Measurements from ENCODE around the gene BRME1. TPM values are rescaled to one million over a fixed set of nuclear protein-coding genes. Genes with fewer than 3 reads are reported as not detected.

The BRME1 gene
- polyA plus RNA-seq, 1 experiment: 0.94 TPM

GRCh38 chr19:13931391-13932148 is 25.7 kb upstream of the BRME1 start:
- ChIA-PET CTCF (interaction anchor here (1.2 kb wide), 1 partner anchor 10 kb away, joined by 3 read pairs; no protein-coding TSS in a partner anchor), POLR2A (interaction anchor here (0.6 kb wide), 1 partner anchor 21 kb away, joined by 4 read pairs; the partner anchor contains the start of gene DCAF15)
- H3K36me3 ChIP-seq (ENCODE audit: control insufficient read depth, insufficient read depth, low read length): peaks cover 22% of the 10 kb centered on the region
- no peaks in the 10 kb centered on the region for H3K27me3 ChIP-seq (ENCODE audit: control insufficient read depth, insufficient read depth, low read length)
- no peak overlapping the region for H3K4me3 ChIP-seq (ENCODE audit: low read depth, low read length)
- DNase-seq (ENCODE audit: low read depth): no peak
- no peak for TF ChIP-seq CTCF (IDR thresholded peaks at IDR 0.05; ENCODE audit: insufficient read depth, low read depth, low read length)

- POLR2A ChIA-PET: no interaction called here
- no peak for TF ChIP-seq CTCF (IDR thresholded peaks at IDR 0.05; ENCODE audit: insufficient read depth, low read depth, low read length)
Observed at GRCh38 chr19:13930402-13930801, 24.5 kb upstream of the BRME1 start.

GRCh38 chr19:13929956-13930355 is 24.0 kb upstream of the BRME1 start:
- ChIA-PET CTCF (interaction anchor here (1.4 kb wide), 1 partner anchor 49 kb away, joined by 4 read pairs; no protein-coding TSS in a partner anchor), POLR2A (no interaction called here)
- H3K27me3 ChIP-seq (ENCODE audit: control insufficient read depth, insufficient read depth, low read length): no peaks in the 10 kb centered on the region
- TF ChIP-seq CTCF (IDR thresholded peaks at IDR 0.05; ENCODE audit: insufficient read depth, low read depth, low read length): no peak
- peaks cover 27% of the 10 kb centered on the region for H3K36me3 ChIP-seq (ENCODE audit: control insufficient read depth, insufficient read depth, low read length)
- no peak for DNase-seq (ENCODE audit: low read depth)
- no peak overlapping the region for H3K4me3 ChIP-seq (ENCODE audit: low read depth, low read length)

More at GRCh38 chr19:13930402-13930801, 24.5 kb upstream of the BRME1 start:
- DNase-seq (ENCODE audit: low read depth): no peak
- no peak overlapping the region for H3K4me3 ChIP-seq (ENCODE audit: low read depth, low read length)
- CTCF ChIA-PET: no interaction called here
- no peaks in the 10 kb centered on the region for H3K27me3 ChIP-seq (ENCODE audit: control insufficient read depth, insufficient read depth, low read length)
- H3K36me3 ChIP-seq (ENCODE audit: control insufficient read depth, insufficient read depth, low read length): peaks cover 27% of the 10 kb centered on the region

GRCh38 chr19:13929340-13929739 is 23.4 kb upstream of the BRME1 start:
- ChIA-PET CTCF (interaction anchor here (1.4 kb wide), 1 partner anchor 48 kb away, joined by 4 read pairs; no protein-coding TSS in a partner anchor), POLR2A (no interaction called here)
- peaks cover 24% of the 10 kb centered on the region for H3K36me3 ChIP-seq (ENCODE audit: control insufficient read depth, insufficient read depth, low read length)
- no peak for TF ChIP-seq CTCF (IDR thresholded peaks at IDR 0.05; ENCODE audit: insufficient read depth, low read depth, low read length)
- no peaks in the 10 kb centered on the region for H3K27me3 ChIP-seq (ENCODE audit: control insufficient read depth, insufficient read depth, low read length)
- H3K4me3 ChIP-seq (ENCODE audit: low read depth, low read length): no peak overlapping the region
- no peak for DNase-seq (ENCODE audit: low read depth)

- no peak for TF ChIP-seq CTCF (IDR thresholded peaks at IDR 0.05; ENCODE audit: insufficient read depth, low read depth, low read length)
- peaks cover 27% of the 10 kb centered on the region for H3K36me3 ChIP-seq (ENCODE audit: control insufficient read depth, insufficient read depth, low read length)
- no peaks in the 10 kb centered on the region for H3K27me3 ChIP-seq (ENCODE audit: control insufficient read depth, insufficient read depth, low read length)
- ChIA-PET CTCF (interaction anchor here (1.4 kb wide), 1 partner anchor 10 kb away, joined by 7 read pairs; no protein-coding TSS in a partner anchor), POLR2A (no interaction called here)
- no peak overlapping the region for H3K4me3 ChIP-seq (ENCODE audit: low read depth, low read length)
- DNase-seq (ENCODE audit: low read depth): no peak
Observed at GRCh38 chr19:13926715-13927114, 20.8 kb upstream of the BRME1 start.

Data from BJ (cell line).